Left lobe of liver (tissue), 2 donors: ENCODE results near the gene SEPTIN12. TPM values are rescaled to one million over a fixed set of nuclear protein-coding genes. Genes with fewer than 3 reads are reported as not detected.

Source experiments
- ATAC-seq: fragments of 200-7000 bp; cut with Tn5 transposase; one replicate; pipeline ENCODE4 v1.9.1; 2020; ENCODE audit warnings: mild to moderate bottlenecking, moderate library complexity
- DNase-seq: peaks from one replicate; pipeline ENCODE4 v3.0.0-alpha.2; 2020; ENCODE audit warnings: low spot score
- total RNA-seq: library from RNA; stranded (reverse); gene quantifications from one replicate; pipeline ENCODE4 v1.2.1, GENCODE V29; 2021
- donor health status: DM: no; HTN: no; CAD: no; lungs with moderate emphysema.
- donor health status: DM: no; HTN: yes; CAD: no.

Gene SEPTIN12
- total RNA-seq, 1 donor from 2014 or later, result not detected

- DNase-seq (no peak), ATAC-seq (no peak)
Observed at GRCh38 chr16:4803401-4803844, 15.3 kb upstream of the SEPTIN12 start.

- DNase-seq (peak; percentile 93), ATAC-seq (peak; percentile 89)
Observed at GRCh38 chr16:4802659-4803287, 14.6 kb upstream of the SEPTIN12 start.

GRCh38 chr16:4801962-4802658, 14.0 kb upstream of the SEPTIN12 start, which contains the start of gene ROGDI:
ROGDI (minus strand) TSS chr16:4802633; CDS start chr16:4802571, 62 bp downstream.
- DNase-seq, result peak; percentile 93
- ATAC-seq, result peak; percentile 76

GRCh38 chr16:4801051-4801961, 13.2 kb upstream of the SEPTIN12 start:
- ATAC-seq (no peak), DNase-seq (no peak)

GRCh38 chr16:4800290-4801041, 12.3 kb upstream of the SEPTIN12 start:
- no peak for ATAC-seq
- peak; percentile 54 for DNase-seq

- DNase-seq, result no peak
Observed at GRCh38 chr16:4799171-4799855, 11.2 kb upstream of the SEPTIN12 start.

GRCh38 chr16:4798456-4798855, 10.3 kb upstream of the SEPTIN12 start:
- no peak for DNase-seq

More at GRCh38 chr16:4799171-4799855, 11.2 kb upstream of the SEPTIN12 start:
- no peak for ATAC-seq

GRCh38 chr16:4797805-4798252, 9.7 kb upstream of the SEPTIN12 start:
- DNase-seq, result no peak

More at GRCh38 chr16:4798456-4798855, 10.3 kb upstream of the SEPTIN12 start:
- no peak for ATAC-seq

GRCh38 chr16:4796982-4797804, 9.0 kb upstream of the SEPTIN12 start:
- DNase-seq (no peak), ATAC-seq (no peak)

More at GRCh38 chr16:4797805-4798252, 9.7 kb upstream of the SEPTIN12 start:
- ATAC-seq, result no peak

- ATAC-seq (no peak), DNase-seq (no peak)
Observed at GRCh38 chr16:4795828-4796572, 7.9 kb upstream of the SEPTIN12 start.

GRCh38 chr16:4795181-4795827, 7.2 kb upstream of the SEPTIN12 start, which contains the start of gene SMIM22:
SMIM22 (plus strand) TSS chr16:4795369; CDS start chr16:4795735, 366 bp downstream.
- peak; percentile 10 for ATAC-seq
- no peak for DNase-seq

- DNase-seq (no peak), ATAC-seq (peak; percentile 44)
Observed at GRCh38 chr16:4792951-4793513, 4.9 kb upstream of the SEPTIN12 start.

- ATAC-seq (no peak), DNase-seq (no peak)
Observed at GRCh38 chr16:4790871-4791270, 2.7 kb upstream of the SEPTIN12 start.

- no peak for DNase-seq
- ATAC-seq, result no peak
Observed at GRCh38 chr16:4790261-4790660, 2.1 kb upstream of the SEPTIN12 start.

- no peak for ATAC-seq
- DNase-seq, result no peak
Observed at GRCh38 chr16:4788910-4789309, 765 bp upstream of the SEPTIN12 start.

- DNase-seq (no peak), ATAC-seq (peak; percentile 68)
Observed at GRCh38 chr16:4788489-4788889, 344 bp upstream of the SEPTIN12 start.

- DNase-seq, result no peak
- ATAC-seq, result no peak
Observed at GRCh38 chr16:4787068-4787467, 1.1 kb downstream of the SEPTIN12 start.
